HEK293 (cell line): ENCODE data around the gene SLC22A17.

ENCODE experiments used
- ATF2 ChIP-seq: fragments of 450-650 bp; formaldehyde crosslinking; IDR thresholded peaks from 2 replicates; pipeline ENCODE4 v1.5.1; 2016; ENCODE audit warnings: missing biosample characterization, missing genetic modification characterization, low read depth
- CTCF ChIP-seq: fragments of 450-650 bp; formaldehyde crosslinking; IDR thresholded peaks from 2 replicates; pipeline ENCODE4 v1.5.1; 2016; ENCODE audit warnings: missing biosample characterization, missing genetic modification characterization
- REST ChIP-seq: fragments of 450-650 bp; formaldehyde crosslinking; IDR thresholded peaks from 2 replicates; pipeline ENCODE4 v1.5.1; 2016; ENCODE audit warnings: missing biosample characterization, missing genetic modification characterization
- YY1 ChIP-seq: fragments of 450-650 bp; formaldehyde crosslinking; IDR thresholded peaks from 2 replicates; pipeline ENCODE4 v1.5.1; 2018; ENCODE audit warnings: missing biosample characterization, missing genetic modification characterization
- ZNF138 ChIP-seq: fragments of 450-650 bp; formaldehyde crosslinking; IDR thresholded peaks from 2 replicates; pipeline ENCODE4 v1.5.1; 2016; ENCODE audit warnings: missing biosample characterization, missing genetic modification characterization, borderline replicate concordance
- ZNF280C ChIP-seq: fragments of 450-650 bp; formaldehyde crosslinking; IDR thresholded peaks from 2 replicates; pipeline ENCODE4 v1.5.1; 2016; ENCODE audit warnings: missing biosample characterization, missing genetic modification characterization
- ZNF600 ChIP-seq: fragments of 450-650 bp; formaldehyde crosslinking; IDR thresholded peaks from 2 replicates; pipeline ENCODE4 v1.5.1; 2016; ENCODE audit warnings: missing biosample characterization, missing genetic modification characterization

GRCh38 chr14:23380976-23381375 lies 28.3 kb upstream of the SLC22A17 start:
- no peak for TF ChIP-seq ATF2 (tag by site-specific recombination)
- no peak for TF ChIP-seq CTCF (tag by site-specific recombination)
- no peak for TF ChIP-seq ZNF280C (tag by site-specific recombination)
- TF ChIP-seq YY1 (tag by site-specific recombination): no peak
- TF ChIP-seq ZNF600: no peak
- no peak for TF ChIP-seq ZNF138 (tag by site-specific recombination)
- no peak for TF ChIP-seq REST (tag by site-specific recombination)
